ENCODE measurements around the gene VNN1.
"Not testable (repeated sequence)": the region's sequence is repeated elsewhere in the genome, so short reads cannot be mapped to it uniquely, and the experiment has no call there.

VNN1 gene

DNA sequence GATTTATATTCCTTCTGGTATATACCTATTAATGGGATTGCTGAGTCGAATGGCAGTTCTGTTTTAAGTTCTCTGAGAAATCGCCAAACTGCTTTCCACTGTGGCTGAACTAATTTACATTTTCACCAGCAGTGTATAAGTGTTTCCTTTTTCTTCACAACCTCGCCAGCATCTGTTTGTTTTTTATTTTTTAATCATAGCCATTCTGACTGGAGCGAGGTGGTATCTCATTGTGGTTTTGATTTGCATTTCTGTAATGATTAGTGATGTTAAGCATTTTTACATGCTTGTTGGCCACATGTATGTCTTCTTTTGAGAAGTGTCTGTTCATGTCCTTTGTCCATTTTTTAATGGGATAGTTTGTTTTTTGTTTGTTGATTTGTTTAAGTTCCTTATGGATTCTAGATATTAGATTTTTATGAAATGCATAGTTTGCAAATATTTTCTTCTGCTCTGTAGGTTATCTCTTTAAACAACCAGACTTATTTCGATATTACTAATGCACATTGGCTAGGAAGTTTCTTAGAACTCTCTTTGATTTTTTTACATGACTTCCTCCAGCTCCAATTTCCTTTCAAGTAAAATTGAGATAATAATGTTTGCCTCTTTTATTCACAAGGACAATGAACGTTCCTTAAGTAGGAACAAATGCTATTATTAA lies 12.2 kb upstream of the VNN1 start:
- DNase-seq (ENCODE audit: low read depth in 3 of 3), result no peak

- no peak for DNase-seq (ENCODE audit: low read depth in 3 of 3)
Measured at GRCh38 chr6:132725471-132725870, 11.6 kb upstream of the VNN1 start.

DNA sequence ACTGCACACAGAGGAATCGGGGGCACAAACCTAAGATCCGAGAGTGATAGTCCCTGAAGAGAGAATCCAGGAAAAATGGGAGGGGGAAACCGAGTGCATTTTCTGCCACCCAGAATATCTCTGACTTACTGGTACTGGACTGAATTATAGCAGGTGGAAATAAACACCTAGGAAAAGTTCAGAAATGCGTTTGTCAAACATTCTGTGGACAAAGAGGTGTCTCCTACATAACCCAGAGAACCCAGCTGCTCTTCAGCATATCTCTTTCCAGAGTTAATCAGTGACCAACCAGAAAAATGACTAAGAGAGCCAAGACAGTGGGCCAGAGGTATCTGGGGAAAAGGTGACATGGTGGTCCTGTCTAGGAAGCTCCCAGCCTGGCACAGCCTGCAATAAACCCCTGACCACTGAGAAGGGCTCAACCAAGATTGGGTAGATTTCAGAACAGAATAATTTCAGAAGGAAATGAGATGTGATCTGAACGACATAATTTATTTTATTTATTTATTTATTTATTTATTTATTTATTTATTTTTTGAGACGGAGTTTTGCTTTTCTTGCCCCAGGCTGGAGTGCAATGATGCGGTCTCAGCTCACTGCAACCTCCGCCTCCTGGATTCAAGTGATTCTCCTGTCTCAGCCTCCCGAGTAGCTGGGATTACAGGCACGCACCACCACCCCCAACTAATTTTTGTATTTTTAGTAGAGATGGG lies 6.0 kb upstream of the VNN1 start:
- no peak for DNase-seq (ENCODE audit: low read depth in 3 of 3)

- no peak for DNase-seq (ENCODE audit: low read depth in 3 of 3)
Measured at GRCh38 chr6:132715881-132716637, 2.2 kb upstream of the VNN1 start.

DNA sequence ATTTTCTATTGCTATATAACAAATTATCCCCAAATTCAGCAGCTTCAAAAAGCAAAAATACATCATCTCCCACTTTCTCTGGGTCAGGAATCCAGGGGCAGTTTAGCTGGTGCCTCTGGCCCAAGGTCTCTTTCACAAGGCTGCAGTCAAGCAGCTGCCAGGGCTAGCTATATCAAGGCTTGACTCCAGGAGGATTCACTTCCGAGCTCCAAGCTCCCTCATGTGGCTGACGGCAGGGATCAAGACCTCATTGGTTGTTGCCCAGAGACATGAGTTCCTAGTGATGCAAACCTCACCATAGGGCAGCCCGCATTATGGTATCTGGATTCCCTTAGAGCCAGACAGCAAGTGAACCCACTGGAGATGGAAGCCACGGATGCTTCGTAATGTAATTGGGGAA lies 1.3 kb upstream of the VNN1 start:
- no peak for DNase-seq (ENCODE audit: low read depth in 3 of 3)

- DNase-seq (ENCODE audit: low read depth in 3 of 3), result no peak
Measured at GRCh38 chr6:132714160-132714559, 305 bp upstream of the VNN1 start.

DNA sequence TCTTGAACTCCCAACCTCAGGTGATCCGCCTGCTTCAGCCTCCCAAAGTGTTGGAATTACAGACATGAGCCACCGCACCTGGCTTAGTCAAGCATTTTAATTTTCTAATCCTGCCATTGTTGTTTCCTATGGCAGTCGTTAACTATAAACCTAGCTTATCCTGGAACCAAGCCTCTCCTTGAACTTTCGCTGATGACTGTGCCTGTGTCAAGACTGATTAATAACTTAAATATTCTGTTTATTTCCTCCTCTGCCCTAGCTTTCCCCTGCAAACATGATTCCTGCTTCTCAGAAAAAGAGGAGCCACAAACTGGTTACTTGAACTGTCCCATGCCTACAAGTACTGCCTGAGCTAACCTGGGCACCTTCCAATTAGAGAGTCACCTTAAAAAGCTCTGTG lies 1.5 kb downstream of the VNN1 start:
- DNase-seq (ENCODE audit: low read depth in 3 of 3), result no peak

- DNase-seq (ENCODE audit: low read depth in 3 of 3), result no peak
Measured at GRCh38 chr6:132708771-132709170, 5.1 kb downstream of the VNN1 start.

DNA sequence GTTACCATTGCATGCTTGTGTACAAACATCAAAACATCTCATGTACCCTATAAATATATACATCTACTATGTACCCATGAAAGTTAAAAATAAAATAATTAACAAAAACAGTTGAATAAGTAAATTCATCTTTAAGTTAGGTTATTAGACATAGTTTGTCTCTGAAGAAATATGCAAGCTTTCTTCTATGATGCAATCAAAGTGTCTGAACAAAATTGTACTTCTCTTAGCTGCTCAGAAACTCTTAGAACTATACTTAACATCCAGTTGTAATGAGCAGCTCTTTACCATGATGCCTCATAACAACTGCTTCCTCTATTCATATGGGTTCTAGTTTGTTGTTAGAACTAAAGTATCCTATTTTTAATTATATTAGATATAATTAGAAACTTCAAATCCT lies 5.9 kb downstream of the VNN1 start:
- DNase-seq (ENCODE audit: low read depth in 3 of 3), result no peak

- not testable (repeated sequence) for DNase-seq (ENCODE audit: low read depth in 3 of 3)
Measured at GRCh38 chr6:132706756-132707155, 7.1 kb downstream of the VNN1 start.

DNA sequence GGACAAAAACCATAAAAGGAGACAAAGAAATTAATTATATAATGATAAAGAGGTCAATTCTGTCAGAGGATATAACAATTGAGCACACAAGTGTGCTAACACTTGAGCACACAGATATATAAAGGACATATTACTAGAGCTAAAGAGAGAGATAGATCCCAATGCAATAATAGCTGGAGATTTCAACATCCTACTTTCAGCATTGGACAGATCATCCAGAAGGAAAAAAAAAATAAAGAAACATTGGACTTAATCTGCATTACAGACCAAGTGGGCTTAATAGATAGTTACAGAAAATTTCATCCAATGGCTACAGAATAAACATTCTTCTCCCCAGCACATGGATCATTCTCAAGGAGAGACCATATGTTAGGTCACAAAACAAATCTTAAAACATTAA lies 9.9 kb downstream of the VNN1 start:
- DNase-seq (ENCODE audit: low read depth in 3 of 3), result no peak

- DNase-seq (ENCODE audit: low read depth in 3 of 3), result no peak
Measured at GRCh38 chr6:132698608-132699007, 15.2 kb downstream of the VNN1 start.

DNA sequence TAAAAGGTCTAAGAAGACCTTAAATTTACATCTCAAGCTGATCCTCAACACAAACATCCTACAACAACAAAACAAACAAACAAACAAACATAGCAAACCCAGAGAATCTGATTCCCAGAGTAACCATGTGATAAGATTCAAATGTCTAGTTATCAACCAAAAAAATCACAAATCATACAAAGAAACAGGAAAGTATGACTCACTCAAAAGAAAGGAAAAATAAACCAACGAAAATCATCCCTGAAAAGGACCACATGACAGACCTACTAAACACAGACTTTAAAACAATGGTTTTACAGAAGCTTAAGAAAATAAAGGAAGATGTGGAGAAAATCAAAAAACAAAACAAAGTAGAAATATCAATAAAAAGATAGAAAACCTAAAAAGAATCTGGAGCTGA lies 18.1 kb downstream of the VNN1 start:
- no peak for DNase-seq (ENCODE audit: low read depth in 3 of 3)

DNA sequence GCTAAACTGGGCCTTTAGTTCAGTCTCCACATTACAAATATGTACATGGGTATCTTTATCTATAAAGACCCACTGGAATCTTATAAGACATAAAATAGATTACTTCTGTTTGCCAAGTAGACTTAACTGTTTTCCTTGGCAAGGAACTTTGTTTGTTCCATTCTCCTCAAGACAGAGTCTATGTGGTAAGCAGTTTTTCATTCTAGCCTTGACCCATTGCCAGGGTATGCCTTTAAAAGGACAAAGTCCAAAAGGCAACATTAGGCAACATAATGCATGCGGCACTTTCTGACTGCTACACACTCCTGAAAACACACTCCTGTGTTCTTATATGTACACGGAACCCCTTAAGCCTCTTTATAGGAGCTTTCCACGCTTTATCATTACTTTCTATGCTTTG lies 20.4 kb downstream of the VNN1 start:
- no peak for DNase-seq (ENCODE audit: low read depth in 3 of 3)

DNA sequence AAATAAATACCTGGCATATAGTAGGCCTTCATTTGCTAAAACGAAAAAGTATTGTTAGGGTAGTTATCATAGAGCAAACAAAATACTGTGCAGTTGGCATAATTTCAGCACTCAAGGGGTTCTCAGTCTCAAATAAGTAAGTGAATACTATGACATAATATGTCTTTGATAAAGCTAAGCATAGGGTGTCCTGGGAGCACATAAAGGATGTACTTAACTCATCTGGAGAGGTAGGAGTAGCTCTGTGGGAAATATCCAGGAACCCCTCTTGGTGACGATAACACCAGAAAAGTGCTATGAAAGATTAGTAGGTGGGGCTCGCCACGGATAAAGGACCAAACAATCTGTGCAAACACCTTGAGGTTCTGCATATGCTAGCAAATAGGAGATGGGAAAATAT lies 23.2 kb downstream of the VNN1 start:
- DNase-seq (ENCODE audit: low read depth in 3 of 3), result no peak

GRCh38 chr6:132687306-132687705 lies 26.5 kb downstream of the VNN1 start:
- DNase-seq (ENCODE audit: low read depth in 3 of 3), result no peak

GRCh38 chr6:132686531-132686930 lies 27.3 kb downstream of the VNN1 start:
- DNase-seq (ENCODE audit: low read depth in 3 of 3), result no peak

- no peak for DNase-seq (ENCODE audit: low read depth in 3 of 3)
Measured at GRCh38 chr6:132685009-132685408, 28.8 kb downstream of the VNN1 start.

- no peak for DNase-seq (ENCODE audit: low read depth in 3 of 3)
Measured at GRCh38 chr6:132684272-132684671, 29.6 kb downstream of the VNN1 start.

- DNase-seq (ENCODE audit: low read depth in 3 of 3), result no peak
Measured at GRCh38 chr6:132683543-132683942, 30.3 kb downstream of the VNN1 start.

DNA sequence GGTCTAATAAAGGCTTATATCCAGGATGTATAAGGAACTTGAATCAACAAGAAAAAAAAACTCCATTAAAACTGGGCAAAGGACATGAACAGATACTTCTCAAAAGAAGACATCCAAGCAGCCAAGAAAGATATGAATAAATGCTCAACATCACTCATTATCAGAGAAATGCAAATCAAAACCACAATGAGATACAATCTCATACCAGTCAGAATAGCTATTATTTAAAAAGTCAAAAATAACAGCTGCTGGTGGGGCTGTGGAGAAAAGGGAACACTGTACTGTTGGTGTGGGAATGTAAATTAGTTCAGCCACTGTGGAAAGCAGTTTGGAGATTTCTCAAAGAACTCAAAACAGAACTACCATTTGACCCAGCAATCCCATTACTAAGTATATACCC lies 34.8 kb downstream of the VNN1 start:
- DNase-seq (ENCODE audit: low read depth in 3 of 3), result not testable (repeated sequence)

DNA sequence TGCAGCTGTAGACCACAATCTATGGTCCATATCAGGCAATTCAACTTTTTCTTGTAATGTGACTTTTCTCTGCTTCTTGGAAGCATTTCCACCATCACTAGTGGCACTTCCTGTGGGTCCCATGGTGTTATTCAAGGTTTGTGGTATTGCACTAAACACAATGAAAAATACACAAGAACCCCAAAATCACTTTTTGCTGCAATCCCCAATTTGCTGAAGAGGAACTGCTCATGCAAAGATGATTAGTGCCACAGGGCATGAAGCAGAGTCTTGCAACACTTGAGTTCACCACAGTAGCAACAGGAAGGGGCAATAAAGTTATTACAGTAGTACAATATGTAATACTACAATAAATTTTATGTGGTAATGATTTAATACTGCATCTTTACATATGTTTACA lies 38.1 kb downstream of the VNN1 start:
- no peak for DNase-seq (ENCODE audit: low read depth in 3 of 3)

- DNase-seq (ENCODE audit: low read depth in 3 of 3), result no peak
Measured at GRCh38 chr6:132675002-132675401, 38.9 kb downstream of the VNN1 start.
